Upper lobe of left lung (tissue), 4 donors: Measurements from ENCODE around the gene AGAP1.

Source experiments
- CTCF ChIP-seq, 6 experiments: fragments of 450-650 bp in 4 of 6; fragments of 200-600 bp in 2 of 6; sonication (generic) in 2 of 6; IDR thresholded peaks; one replicate each; pipeline ENCODE4 v1.5.1; 2016 to 2019; ENCODE audit warnings: antibody characterized with exemption in 6 of 6
- POLR2A ChIP-seq, 4 donors: fragments of 450-650 bp; IDR thresholded peaks; one replicate each; pipeline ENCODE4 v1.5.1; 2016 to 2017; ENCODE audit warnings: antibody characterized with exemption in 4 of 4, mild to moderate bottlenecking in 2 of 4

- TF ChIP-seq CTCF (IDR thresholded peaks at IDR 0.05) (no peak), POLR2A (IDR thresholded peaks at IDR 0.05) (no peak)
Measured at GRCh38 chr2:235944591-235944990, 450.7 kb downstream of the AGAP1 start.
